ENCODE results near the gene SIDT1. TPM values are rescaled to one million over a fixed set of nuclear protein-coding genes. Genes with fewer than 3 reads are reported as not detected.

The SIDT1 gene
- total RNA-seq = not detected in 2 replicates

DNA sequence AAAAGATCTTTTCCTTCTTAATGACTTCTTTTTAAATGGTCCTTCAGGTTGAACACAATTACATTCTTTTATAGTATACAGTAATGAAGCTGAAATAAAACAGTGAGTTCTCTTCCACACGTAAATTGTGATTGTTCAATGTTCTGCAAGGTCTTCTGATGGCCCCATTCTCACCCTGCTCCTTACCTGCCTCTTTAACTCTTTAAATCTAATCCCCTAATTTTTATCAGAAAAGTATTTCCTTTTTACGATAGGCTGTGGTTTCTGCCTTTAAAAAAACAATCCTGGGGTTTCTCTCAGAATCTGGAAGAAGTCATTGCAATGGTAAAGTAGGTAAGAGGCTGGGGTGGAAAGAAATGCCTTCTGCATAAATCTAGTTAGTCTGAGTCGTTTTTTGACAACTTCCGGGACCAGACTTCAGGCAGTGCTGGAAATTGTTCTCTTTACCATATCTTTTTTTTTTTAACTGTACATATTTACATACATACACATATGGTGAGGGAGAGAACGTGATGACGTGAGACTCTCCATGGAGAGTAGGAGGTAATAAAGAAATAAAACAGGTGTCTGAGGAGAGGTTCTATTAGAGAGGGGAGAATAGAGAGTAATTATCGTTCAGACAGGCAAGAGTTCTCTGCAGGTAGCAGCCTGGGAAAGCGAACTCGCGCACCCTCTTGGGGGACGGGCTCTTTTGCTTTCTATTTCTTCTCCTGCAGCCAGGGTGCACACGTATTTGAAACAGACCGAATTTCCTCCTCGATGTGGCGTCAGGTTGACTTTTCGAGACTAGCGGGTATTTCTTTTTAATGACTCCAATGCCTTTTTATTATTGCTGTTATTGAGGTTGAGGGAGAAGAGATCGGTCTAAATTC, at the start of gene SIDT1:
Gene SIDT1, plus strand, starts transcription at position 730 of the 872 bp plus-strand sequence. CDS start 467 bp downstream, outside the sequence.
- DNase-seq (ENCODE audit: low read depth in 2 of 2) = peak; percentile 6 to 22

DNA sequence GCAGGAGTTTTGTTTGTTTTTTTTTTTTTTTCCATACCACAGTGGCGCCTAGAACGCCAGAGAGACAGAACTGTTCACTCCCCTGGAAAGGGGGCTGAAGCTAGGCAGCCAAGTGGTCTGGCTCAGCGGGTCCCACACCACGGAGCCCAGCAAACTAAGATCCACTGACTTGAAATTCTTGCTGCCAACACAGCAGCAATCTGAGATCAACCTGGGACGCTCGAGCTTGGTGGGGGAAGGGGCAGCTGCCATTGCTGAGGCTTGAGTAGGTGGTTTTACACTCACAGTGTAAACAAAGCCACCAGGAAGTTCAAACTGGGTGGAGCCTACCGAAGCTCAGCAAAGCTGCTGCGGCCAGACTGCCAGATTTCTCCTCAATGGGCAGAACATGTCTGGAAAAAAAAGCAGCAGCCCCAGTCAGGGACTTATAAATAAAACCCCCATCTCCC, 47.2 kb upstream of the SIDT1 start:
- no peak for DNase-seq (ENCODE audit: low read depth in 2 of 2)

DNA sequence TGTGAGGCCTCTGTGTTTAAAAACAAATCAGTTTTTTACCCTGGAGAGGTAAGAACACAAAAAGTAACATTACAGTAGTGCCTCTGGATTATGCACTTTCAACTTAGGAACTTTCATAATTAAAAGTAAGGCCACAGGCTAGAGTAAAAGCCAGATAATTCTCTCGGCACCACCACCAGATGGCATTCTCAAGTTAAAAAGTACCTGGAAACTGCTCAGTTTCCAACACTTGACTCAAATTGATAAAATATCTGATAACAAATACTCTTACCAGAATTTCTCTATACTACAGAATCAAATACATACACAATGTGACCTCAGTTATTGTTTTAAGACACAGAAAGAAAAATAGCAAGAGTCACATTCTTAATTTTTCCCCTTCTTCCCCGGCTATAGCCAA, 37.3 kb upstream of the SIDT1 start:
- DNase-seq (ENCODE audit: low read depth in 2 of 2) = peak; percentile 57 to 66

DNA sequence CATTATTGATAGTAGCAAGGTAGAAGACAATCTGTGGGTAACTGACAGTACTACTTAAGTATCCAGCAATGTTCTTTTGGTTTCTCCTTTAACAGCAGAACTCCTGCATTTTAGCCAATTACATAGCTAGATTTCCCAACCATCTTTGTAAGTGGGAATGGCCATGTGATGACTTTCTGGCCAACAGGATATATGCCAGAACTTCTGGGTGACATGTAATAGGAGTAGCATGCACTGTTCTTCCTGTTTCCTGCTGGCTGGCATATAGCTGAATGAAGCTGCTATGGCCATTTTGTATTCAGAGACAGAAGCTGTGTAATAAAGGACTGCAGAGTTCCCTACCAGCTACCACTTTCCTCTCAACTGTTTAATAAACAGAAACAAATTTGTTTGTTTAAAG, 35.4 kb upstream of the SIDT1 start:
- peak; percentile 36 to 49 for DNase-seq (ENCODE audit: low read depth in 2 of 2)

DNA sequence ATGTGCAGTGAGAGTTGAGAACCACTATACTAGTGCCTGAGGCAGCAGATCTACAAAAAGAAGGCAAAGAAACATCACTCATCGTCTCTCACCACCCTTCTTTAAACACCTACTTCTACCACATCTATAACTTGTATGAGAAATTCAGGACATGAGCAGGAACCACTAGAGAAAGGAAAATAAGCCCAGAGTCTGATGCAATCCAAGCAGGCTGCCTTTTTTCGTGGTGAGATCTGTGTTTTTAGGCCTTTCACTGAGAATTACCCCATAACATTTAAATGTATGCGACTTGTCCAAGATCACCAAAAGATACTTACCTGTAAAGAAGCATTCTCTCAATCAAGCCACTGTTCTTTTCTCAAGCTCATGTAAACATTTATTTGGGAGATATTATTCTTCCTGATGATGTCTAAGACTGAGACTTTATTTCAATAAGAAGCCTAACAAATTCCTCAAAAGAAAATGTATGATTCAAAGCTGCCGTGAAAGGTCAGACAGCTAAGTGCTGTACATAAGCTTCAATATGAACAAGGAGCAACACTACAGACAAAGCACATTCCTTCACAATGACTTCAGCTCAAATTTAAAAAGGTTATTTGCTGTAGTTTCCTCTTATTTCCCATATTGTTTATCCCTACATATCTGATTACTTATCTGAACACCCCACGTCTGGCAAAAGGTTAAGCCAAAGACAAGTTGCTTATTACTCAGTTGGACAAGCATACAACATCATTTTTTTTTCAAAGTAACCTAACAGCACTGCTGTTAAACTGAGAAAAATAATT, 33.9 kb upstream of the SIDT1 start:
- peak in 1 of 2 donors; percentile 84 for DNase-seq (ENCODE audit: low read depth in 2 of 2)

DNA sequence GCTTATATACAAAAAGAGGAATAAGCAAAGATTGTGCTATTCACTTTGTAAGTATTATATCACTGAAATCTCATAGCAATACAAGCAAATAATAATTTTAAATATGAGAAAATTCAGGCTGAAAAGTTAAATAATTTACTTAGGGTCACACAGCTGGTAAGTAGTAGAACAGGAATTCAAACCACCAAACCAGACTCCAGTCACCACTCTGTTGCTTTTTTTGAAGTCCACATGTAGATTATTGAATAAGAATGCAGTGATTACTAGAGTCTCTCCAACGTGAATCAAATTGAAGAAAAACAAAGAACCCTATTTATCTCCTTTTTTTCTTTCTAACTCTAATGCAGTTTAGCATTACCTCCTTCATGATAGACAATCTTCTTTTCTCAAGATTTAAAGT, 33.3 kb upstream of the SIDT1 start:
- no peak for DNase-seq (ENCODE audit: low read depth in 2 of 2)

DNA sequence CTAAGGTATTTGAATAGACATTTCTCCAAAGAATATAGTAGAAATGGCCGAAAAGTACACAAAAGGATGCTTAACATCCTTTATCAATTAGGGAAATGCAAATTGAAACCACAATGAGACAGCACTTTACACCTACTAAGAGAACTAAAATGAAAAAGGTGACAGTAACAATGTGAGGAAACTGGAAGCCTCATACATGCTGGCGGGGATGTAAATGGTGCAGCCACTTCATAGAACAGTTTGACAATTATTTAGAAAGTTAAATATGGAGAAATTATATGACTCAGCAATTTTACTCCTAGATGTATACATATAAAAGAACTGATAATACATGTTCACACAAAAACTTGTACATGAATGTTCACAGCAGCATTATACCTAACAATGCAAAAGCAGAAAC, 30.8 kb upstream of the SIDT1 start:
- DNase-seq (ENCODE audit: low read depth in 2 of 2) = no peak

DNA sequence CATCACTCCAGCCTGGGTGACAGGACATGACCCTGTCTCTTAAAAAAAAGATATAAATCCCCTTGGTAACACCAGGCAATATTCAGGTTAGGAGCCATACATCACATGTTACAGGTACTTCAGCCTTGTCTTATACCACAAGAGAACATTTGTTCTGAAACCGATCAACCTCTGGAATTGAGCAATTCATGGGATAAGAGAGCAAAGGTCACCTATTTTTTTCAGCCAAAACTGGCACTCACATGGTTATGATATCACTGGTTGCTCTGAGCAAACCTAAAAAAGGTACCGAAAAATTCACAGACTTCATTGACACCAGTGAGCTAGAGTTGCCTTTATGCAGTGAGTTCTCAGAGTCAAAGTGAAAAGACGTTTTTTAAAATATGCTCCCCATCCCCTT, 26.5 kb upstream of the SIDT1 start:
- no peak for DNase-seq (ENCODE audit: low read depth in 2 of 2)

DNA sequence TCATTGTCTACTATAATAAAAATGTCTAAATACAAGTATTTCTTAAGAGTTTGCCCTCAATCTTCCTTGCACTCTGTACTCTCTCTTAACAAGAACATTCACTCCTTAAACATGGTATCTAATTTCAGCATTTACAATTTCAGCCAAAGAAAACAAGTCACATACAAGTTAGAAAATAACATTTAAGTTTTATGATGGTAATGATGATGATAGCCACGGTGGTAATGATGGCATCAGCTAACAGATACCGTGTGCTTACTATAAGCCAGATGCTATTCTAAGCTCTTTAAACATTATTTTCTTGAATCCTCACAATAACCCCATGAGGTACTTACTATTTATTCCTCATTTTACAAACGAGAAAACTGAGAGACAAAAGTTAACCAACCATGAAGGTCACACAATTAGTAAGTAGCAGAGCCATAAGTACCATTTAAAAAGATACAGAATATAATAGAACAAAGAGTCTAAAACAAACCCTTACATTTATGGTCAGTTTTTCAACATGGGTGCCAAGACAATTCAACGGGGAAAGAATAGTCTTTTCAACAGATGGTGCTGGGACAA, 24.8 kb upstream of the SIDT1 start:
- no peak for DNase-seq (ENCODE audit: low read depth in 2 of 2)

DNA sequence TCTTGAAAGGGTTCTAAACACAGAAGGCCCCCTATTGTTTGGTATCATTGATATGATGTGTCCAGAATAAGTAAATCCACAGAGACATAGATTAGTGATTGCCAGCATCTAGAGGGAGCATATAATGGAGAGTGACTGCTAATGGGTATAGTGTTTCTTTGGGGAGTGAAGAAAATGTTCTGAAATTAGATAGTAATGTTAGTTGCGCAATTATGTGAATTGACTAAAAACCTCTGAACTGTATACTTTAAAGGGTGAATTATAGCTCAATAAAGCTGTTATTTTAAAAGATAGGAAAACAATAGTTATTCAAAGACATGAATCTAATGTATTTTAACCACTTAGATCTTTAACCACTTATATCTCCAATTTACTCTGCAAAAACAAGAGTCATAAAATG, 23.4 kb upstream of the SIDT1 start:
- DNase-seq (ENCODE audit: low read depth in 2 of 2) = no peak

DNA sequence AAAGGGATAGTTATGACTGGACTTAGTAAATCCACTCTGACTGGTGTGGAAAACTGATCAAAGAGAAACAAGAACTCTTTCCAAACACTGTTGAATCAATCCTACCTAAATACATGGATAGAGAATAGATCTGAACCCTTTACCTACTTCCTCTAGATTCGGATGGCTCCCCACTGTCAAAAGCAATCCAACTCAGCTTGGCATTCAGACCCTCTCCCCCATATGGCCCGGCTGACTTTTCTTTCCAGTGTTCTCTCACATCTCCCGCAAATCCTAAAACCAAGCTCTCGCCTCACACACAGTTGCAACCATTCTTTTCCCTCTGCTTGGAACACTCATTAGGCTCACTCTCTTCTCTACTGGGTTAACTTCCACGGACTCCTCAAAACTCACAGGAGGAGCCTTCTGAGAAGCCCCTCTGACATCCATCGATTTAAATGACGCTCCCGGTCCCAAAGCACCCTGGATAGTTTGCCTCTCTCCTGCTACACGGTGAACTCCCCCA, 18.0 kb upstream of the SIDT1 start:
- peak; percentile 5 to 6 for DNase-seq (ENCODE audit: low read depth in 2 of 2)

DNA sequence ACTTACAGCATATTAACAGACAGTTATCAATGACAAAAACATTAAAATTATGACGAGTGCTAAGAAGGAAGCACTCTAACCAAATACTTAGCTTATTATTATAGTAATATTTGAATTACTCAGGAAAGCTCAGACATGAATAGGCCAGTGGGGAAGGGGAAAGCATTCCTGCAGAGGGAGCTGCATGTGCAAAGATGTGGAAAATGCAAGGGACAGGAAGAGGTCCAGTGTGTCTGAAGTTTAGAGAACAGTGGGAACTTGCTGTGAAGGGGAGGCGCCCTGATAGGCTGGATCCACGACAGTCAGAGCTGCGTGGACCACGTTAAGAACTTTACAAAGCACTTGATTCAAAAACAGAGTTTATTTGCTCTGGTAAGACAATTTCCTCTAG, 16.2 kb upstream of the SIDT1 start:
- DNase-seq (ENCODE audit: low read depth in 2 of 2) = peak in 1 of 2 donors; percentile 12

DNA sequence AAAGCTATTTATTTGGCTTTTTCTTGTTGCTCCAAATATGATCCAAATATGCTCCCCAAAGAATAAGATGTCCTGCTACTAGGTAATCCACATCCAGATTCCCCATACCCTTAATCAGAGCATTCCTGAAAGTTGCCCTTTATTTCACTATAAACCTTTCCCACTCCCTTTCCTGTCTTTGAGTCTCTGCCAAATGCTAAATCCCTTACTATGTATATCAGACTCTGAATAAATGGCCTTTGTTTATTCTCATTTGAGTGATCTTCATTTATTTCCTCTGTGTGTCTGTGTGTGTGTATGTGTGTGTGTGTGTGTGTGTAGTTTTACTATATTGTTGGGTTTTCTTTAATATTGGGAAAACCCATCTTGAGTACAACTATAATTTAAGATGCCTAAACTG, 10.4 kb upstream of the SIDT1 start:
- DNase-seq (ENCODE audit: low read depth in 2 of 2) = no peak

DNA sequence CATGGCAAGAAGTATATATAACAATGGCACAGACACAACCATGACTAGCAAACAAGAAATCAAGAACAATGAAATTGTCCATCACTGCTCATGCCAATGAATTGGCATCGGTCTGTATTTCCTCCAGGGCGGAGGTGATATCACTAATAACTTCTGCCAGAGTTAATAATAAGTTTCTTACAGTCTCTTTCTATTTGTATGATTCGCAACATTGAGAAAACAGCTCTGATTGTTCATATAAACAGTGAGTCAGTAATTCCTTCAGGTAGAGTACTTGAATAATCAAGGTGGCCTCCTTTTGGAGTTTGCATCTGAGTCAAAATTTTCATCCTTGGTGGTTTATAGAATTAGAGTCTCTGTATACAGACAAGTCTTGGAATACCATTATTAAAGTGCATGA, 9.1 kb upstream of the SIDT1 start:
- DNase-seq (ENCODE audit: low read depth in 2 of 2) = no peak

DNA sequence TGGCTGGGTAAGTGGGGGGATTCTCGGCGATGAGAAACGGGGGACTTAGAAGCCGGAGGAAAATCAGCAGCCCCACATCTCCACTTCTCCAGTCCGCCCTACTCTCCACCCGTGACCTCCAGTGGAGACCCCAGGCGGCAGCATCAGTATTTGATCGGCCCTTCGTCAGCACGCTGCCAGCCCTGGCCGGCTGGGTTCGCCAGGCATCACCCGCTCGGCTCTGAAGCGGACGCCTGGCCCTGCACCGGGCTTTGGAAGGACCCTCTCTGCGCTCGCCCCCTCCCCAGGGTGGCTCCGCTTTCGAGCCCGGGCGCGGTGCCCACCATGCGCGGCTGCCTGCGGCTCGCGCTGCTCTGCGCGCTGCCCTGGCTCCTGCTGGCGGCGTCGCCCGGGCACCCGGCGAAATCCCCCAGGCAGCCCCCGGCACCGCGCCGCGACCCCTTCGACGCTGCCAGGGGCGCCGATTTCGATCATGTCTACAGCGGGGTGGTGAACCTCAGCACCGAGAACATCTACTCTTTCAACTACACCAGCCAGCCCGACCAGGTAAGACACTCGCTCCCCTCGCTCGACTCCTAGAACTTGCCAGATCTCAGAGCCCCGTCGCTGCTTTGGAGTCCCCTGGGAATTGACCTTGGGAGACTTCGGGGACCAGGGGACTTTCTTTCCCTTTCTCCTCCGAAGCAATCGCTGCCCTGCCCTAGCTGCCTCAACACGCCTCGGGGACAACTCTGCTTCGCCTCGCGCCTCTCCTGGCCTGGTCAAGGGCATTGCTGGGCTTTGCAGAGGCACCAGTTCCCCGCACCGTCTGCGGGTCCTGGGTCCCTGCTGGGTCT, 561 bp downstream of the SIDT1 start:
- peak; percentile 10 for DNase-seq (ENCODE audit: low read depth in 2 of 2)

DNA sequence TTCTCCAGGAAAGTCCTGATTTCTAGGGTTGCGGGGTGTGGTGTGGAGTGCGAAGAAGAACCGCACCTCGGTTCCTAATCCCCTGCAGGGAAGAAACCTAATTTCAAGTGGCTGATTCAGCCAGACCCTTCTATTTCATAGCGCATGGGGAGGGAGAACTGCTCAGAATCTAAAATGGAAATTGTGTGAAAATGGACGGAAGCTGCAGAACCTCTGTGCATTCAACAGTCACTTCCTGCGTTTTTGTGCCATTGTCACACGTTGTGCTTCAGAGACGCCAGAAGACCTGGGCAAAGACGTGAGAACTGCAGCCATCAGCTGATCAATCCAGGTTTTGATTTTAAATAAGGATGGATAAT, 1.2 kb downstream of the SIDT1 start:
- DNase-seq (ENCODE audit: low read depth in 2 of 2) = peak in 1 of 2 donors; percentile 8

DNA sequence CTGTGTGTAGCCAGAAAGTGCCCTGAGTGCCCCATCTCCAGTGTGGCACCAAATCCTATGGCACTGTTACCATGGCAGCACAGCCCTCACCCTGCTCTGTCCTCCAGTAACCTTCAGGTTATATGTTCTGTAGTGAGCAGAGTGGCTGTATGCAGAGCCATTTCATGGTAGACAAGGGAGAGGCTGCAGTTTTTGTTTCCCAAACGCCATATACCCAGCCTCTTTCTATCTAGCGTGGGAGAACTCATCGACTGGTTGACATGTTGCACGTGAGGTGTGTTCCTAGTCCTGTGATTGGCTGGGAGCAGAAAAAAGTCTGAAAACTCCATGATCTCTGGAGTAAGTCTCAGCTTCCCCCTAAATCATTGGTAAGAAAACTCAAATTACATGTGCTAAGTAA, 2.0 kb downstream of the SIDT1 start:
- no peak for DNase-seq (ENCODE audit: low read depth in 2 of 2)

DNA sequence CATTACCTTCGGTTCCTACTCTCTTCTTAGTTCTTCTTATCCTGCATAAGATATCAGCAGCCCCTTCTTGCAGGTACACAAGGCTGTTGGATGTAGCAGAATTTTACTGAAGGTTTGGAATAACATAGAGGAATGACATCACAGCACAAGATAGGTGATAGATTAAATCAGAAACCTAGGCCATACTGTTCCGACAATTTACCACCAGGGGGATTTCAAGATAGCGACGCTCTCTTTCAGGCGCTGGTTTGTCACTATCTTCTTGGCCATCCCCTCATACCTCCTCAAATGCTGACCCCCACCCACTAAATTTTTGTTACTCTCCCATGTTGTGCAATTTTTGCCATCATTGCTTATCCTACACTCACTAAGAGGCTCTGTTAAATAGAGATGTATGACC, 3.5 kb downstream of the SIDT1 start:
- DNase-seq (ENCODE audit: low read depth in 2 of 2) = no peak

DNA sequence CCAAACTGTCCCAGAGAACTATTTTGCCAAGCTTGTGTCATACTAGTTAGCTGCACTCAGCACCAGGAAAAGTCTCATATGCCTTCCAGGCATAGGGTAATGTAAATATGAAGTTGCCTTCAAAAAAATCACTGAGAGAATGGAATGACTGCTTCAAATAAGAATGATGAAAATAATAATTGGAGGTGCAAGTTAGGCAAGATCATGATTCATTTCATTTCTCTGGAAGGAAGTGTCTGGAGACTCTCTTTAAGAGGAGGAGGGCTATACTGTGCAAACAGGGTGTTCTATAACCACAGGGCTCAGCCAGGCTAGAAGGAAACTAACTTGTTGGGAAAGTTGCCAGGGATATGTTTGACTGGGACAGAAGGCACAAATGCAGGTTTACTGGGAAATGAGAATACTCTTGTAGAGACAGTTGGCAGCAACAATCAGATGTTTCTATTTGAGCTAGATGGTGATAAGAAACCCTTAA, 4.3 kb downstream of the SIDT1 start:
- peak in 1 of 2 donors; percentile 22 for DNase-seq (ENCODE audit: low read depth in 2 of 2)

DNA sequence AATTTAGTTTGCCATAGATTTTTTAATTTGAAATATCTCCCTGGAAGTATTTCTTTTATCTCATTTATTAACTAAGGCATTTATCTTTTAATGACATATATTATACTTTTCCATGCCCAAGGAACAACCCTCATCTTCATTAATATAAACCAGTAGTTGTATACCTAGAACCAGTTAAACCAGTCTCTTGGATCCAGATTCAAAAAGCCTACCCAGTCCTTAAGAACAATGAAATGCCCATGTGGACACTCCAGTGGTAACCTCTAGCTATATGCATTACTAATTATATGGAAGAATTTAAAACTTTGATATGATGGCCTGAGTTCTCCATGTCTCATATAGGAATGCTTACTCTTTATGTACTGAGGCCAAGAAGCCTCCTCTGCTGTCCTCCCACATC, 4.8 kb downstream of the SIDT1 start:
- DNase-seq (ENCODE audit: low read depth in 2 of 2) = no peak

DNA sequence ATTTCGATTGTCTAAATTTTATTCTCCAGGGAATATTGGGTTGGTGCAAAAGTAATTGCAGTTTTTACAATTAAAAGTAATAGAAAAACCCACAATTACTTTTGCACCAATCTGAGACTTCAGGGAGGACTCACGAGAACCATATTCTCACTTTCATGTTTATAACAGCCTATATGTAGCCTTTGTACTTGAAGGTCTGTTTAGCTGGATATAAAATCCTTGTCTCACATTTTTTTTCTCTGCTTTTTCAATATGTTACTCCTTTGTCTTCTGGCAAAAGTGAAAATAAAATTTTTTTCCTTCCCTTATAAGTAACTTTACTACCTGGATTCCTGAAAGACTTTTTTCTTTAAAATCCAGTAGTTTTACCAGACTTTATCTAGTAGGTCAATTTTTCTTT, 9.2 kb downstream of the SIDT1 start:
- no peak for DNase-seq (ENCODE audit: low read depth in 2 of 2)

Measured in lung microvascular endothelial cell (primary cell).